NCI-H1105 (cell line): ENCODE data around the gene BRD4.

ENCODE experiments used
- DNase-seq: peaks from one replicate; lab custom pipeline; 2025; lab: John Stamatoyannopoulos, UW

Gene BRD4

DNA sequence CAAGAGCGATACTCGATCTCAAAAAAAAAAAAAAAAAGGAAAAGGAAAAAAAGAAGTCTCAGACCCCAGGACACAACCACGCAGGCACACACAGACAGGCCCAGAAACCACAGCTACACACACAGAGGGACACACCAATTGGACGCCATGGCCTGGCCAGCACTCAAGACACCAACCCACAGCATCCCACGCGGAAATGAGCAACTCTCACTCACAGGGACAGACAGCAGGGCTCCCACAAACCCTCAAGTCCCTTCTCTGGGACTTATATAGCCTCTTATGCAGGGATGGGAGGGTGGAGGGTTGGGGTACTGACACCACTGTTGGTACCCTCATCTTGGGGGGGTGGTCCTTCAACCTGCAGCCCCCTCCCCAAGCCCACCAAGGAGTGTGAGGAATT is 137.4 kb downstream of the BRD4 start:
- DNase-seq: no peak

DNA sequence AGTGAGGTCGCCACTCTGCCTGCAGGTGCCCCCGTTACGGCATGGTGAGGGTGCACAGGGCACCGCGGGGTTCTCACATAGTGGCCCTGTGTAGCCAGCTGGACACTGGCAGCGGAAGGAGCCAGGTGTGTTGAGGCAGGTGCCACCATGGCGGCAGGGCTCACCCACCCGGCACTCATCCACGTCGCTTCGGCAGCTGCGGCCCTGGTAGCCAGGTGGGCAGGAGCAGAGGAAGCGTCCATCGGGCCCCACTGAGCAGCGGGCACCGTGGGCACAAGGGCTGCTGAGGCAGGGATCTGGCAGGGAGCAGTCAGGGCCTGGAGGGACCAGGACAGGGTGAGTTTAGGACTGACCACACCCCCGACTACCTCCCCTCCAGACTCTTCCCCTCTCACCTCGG is 140.4 kb downstream of the BRD4 start:
- no peak for DNase-seq

DNA sequence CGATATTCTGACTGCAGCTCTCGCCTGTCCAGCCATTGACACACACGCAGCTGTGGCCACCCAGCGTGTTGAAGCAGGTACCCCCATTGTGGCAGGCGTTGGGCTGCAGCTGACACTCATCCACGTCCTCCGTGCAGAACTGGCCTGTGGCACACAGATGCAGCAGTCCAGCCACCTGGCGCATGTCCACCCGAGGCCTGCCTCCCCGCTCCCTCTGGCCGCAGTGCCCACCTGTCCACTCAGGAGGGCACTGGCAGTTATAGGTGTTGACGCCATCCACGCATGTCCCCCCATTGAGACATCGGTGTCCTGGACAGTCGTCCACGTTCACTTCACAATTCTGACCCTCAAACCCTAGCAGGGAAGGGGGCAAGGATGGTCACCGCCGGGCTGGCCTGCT is 140.8 kb downstream of the BRD4 start:
- no peak for DNase-seq

DNA sequence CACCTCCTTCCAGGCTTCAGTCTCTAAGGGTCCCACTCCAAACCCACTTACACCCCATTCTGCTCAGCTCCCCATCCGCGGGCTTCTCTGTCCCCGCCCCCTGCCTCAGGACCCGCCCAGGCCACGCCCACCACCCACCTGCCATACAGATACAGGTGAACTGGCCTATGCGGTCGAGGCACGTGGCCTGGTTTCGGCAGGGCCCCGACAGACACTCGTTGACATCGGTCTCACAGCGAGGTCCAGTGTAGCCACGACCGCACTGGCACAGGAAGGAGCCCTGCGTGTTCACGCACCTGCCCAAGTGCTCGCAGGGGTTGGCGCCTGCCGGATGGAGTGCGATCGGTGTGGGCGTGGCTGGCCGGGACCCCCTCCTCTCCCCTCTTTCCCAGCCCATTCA is 143.5 kb downstream of the BRD4 start:
- DNase-seq: no peak

DNA sequence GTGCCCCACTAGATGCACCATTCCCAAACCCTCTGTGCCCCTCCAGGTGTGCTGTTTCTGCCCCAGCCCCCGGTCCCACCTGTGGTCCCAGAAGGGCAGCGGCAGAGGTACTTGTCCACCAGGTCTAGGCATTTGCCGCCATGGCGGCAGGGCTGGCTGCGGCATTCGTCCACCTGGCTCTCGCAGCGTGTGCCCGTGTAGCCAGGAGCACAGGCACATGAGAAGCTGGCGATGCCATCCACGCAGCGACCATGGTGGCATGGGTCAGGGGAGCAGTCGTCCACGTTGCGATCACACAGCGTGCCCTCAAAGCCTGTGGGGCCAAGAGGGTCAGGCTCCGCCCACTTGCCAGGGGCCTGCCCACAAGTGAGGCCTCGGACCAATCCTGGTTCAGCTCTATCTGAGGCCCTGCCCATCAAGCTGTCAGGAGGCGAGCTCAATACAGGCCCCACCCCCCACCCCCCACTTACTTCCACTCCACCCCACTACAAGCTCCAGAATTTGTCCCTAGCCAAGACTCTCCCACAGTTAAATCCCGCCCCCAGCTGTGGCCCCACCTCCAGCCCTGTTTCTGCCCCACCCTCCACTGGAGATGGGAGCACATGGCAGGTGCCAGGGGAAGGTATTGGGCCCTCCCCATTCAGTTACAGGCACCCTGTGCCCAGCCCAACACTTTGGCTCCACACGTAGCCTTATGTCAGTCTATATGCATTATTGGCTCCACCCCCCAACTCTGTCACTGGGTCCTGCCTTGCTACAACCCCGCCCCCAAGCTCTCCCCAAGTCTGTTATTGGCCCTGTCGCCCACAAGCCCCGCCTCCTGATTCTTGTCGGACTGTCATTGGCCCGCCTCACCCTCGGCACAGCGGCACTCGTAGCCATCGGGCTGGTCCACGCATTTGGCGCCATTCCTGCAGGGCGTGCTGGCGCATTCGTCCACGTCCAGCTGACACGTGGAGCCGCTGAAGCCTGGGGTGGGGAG is 145.0 kb downstream of the BRD4 start:
- DNase-seq: no peak
